Epithelial cell of prostate (primary cell): ENCODE measurements around the gene HES6.

Experiments used
- DNase-seq: peaks from one replicate; pipeline ENCODE4 v3.0.0-alpha.2; 2011; ENCODE audit warnings: low read depth, low spot score
- H3K27ac ChIP-seq: fragments of 450-650 bp; 2 replicates; pipeline ENCODE4 v1.5.1; 2017; ENCODE audit warnings: mild to moderate bottlenecking

Gene HES6

GRCh38 chr2:238216651-238217184 lies 23.1 kb downstream of the HES6 start:
- H3K27ac ChIP-seq: peak overlapping the region; percentile 54
- no peak for DNase-seq

GRCh38 chr2:238207006-238207405 lies 32.8 kb downstream of the HES6 start:
- DNase-seq: no peak
- no peak overlapping the region for H3K27ac ChIP-seq

- H3K27ac ChIP-seq: peak overlapping the region; percentile 70
- no peak for DNase-seq
These were observed 35.7 kb downstream of the HES6 start for GRCh38 chr2:238203973-238204683.

GRCh38 chr2:238203094-238203972 lies 36.5 kb downstream of the HES6 start, which contains the start of gene ILKAP:
Gene ILKAP, minus strand, starts transcription at chr2:238203695. Its CDS starts 142 bp downstream, at chr2:238203553.
- peak within 1 kb of the TSS; percentile 70 for H3K27ac ChIP-seq
- peak; percentile 14 for DNase-seq

GRCh38 chr2:238202326-238203093 lies 37.3 kb downstream of the HES6 start:
- no peak for DNase-seq
- H3K27ac ChIP-seq: peak overlapping the region; percentile 70

GRCh38 chr2:238190445-238190844 lies 49.4 kb downstream of the HES6 start:
- DNase-seq: no peak
- no peak overlapping the region for H3K27ac ChIP-seq
